GM12801 (cell line): ENCODE results near the gene NRG3.

Experiments used
- CTCF ChIP-seq: IDR thresholded peaks from one replicate; pipeline ENCODE4 v1.5.1; 2011; ENCODE audit warnings: control low read depth; ENCODE audit not compliant: insufficient read length; ENCODE audit errors: extremely low read depth

The NRG3 gene

GRCh38 chr10:82692458-82692857 lies 817.5 kb downstream of the NRG3 start:
- no peak for TF ChIP-seq CTCF

GRCh38 chr10:82721831-82722230 lies 846.8 kb downstream of the NRG3 start:
- TF ChIP-seq CTCF, result no peak

- no peak for TF ChIP-seq CTCF
These were observed 847.3 kb downstream of the NRG3 start for GRCh38 chr10:82722273-82722672.

GRCh38 chr10:82736305-82736704 lies 861.3 kb downstream of the NRG3 start:
- TF ChIP-seq CTCF, result no peak

GRCh38 chr10:82737549-82737948 lies 862.6 kb downstream of the NRG3 start:
- TF ChIP-seq CTCF, result no peak

GRCh38 chr10:82738592-82738991 lies 863.6 kb downstream of the NRG3 start:
- TF ChIP-seq CTCF, result no peak

GRCh38 chr10:82742478-82742877 lies 867.5 kb downstream of the NRG3 start:
- TF ChIP-seq CTCF, result no peak

- TF ChIP-seq CTCF, result no peak
These were observed 867.9 kb downstream of the NRG3 start for GRCh38 chr10:82742898-82743297.
